HG03558 (cell line): ENCODE data around the gene IFTAP.
A peak's percentile ranks its signal among the peaks of the same experiment; 100 is the strongest.
"Not testable (repeated sequence)": the region's sequence is repeated elsewhere in the genome, so short reads cannot be mapped to it uniquely, and the experiment has no call there.

ENCODE experiments used
- ATAC-seq: cut with Tn5 transposase; IDR thresholded peaks from one replicate; pipeline ENCODE4 v1.9.1; 2021; ENCODE audit warnings: moderate number of reproducible peaks; ENCODE audit not compliant: unreplicated experiment; ENCODE audit errors: extremely low read depth

Gene IFTAP, protein sequence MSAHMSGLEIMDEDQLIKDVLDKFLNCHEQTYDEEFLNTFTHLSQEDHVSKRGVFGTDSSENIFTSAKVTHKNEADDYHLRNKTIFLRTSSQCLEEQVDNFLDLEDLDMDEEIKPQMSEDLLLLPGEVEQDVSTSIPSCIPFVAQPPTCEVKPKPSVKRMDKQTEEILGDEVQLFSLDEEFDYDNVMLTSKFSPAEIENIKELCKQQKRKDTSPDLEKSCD

DNA sequence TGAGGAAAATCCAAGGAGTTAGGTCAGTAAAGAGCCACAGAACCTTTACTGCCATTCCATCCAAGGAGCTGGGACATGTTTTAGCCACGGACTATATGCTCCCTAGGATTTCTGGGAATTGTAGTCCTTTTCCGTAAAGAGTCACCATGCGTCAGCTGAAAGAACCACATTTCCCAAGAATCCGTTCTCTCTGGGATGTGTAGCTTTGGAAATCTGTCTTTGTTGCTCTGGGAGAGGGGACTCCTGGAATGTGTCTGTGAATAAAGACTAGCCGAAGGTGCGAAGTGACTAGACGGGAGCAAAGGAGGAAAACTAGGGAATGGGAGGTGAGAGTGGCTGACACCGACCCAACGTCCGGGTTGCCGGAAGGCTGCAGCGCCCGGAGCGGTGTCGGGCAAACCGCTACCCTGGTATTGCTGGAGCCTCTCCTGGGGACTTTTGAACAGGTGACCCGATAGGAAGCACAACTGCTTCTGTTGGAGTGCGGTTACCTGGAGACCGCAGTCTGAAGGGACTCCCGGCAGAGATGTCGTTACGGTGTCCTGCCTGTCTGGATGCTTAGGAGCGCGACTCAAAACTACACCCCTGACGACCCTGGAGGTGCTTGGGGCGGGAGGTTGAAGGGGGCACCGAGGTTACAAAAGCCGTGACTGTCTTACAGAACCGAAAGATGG lies at the start of gene IFTAP:
Gene IFTAP (plus strand): TSS at position 187 of the 674 bp plus-strand sequence. CDS start 15,602 bp downstream, outside the sequence.
- ATAC-seq = no peak

GRCh38 chr11:36550385-36551115 lies 43.8 kb upstream of the IFTAP start:
- ATAC-seq = no peak

- ATAC-seq = not testable (repeated sequence)
These were observed 36.9 kb upstream of the IFTAP start for GRCh38 chr11:36557390-36557789.

- ATAC-seq = no peak
These were observed 36.3 kb upstream of the IFTAP start for GRCh38 chr11:36557991-36558390.

GRCh38 chr11:36558571-36559413 lies 35.5 kb upstream of the IFTAP start:
- peak; percentile 87 for ATAC-seq

- ATAC-seq = no peak
These were observed 29.8 kb upstream of the IFTAP start for GRCh38 chr11:36564376-36565030.

- ATAC-seq = no peak
These were observed 29.2 kb upstream of the IFTAP start for GRCh38 chr11:36565031-36565610.

GRCh38 chr11:36566407-36567053 lies 27.8 kb upstream of the IFTAP start:
- no peak for ATAC-seq

GRCh38 chr11:36567694-36568093 lies 26.6 kb upstream of the IFTAP start, which contains the start of gene RAG1:
Gene RAG1, plus strand, starts transcription at chr11:36568007. Its CDS starts 5,298 bp downstream, at chr11:36573305.
- no peak for ATAC-seq

DNA sequence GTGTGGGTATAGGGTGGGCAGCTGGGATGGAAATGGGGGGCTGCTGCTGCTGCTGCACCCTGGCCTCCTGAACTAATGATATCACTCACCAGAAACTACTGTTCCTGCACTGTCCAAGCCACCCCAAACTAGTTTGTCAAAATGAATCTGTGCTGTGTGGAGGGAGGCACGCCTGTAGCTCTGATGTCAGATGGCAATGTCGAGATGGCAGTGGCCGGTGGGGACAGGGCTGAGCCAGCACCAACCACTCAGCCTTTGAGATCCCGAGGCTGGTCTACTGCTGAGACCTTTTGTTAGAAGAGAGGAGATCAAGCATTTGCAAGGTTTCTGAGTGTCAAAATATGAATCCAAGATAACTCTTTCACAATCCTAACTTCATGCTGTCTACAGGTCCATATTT lies 25.2 kb upstream of the IFTAP start:
- no peak for ATAC-seq

DNA sequence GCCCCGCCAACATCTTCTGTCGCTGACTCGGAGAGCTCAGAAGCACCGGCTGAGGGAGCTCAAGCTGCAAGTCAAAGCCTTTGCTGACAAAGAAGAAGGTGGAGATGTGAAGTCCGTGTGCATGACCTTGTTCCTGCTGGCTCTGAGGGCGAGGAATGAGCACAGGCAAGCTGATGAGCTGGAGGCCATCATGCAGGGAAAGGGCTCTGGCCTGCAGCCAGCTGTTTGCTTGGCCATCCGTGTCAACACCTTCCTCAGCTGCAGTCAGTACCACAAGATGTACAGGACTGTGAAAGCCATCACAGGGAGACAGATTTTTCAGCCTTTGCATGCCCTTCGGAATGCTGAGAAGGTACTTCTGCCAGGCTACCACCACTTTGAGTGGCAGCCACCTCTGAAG lies 19.8 kb upstream of the IFTAP start:
- no peak for ATAC-seq

GRCh38 chr11:36577373-36577772 lies 16.9 kb upstream of the IFTAP start:
- ATAC-seq = no peak

DNA sequence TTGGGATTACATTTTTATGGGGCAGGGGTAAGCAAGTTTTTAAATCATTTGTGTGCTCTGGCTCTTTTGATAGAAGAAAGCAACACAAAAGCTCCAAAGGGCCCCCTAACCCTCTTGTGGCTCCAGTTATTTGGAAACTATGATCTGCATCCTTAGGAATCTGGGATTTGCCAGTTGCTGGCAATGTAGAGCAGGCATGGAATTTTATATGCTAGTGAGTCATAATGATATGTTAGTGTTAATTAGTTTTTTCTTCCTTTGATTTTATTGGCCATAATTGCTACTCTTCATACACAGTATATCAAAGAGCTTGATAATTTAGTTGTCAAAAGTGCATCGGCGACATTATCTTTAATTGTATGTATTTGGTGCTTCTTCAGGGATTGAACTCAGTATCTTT lies 16.4 kb upstream of the IFTAP start:
- no peak for ATAC-seq

GRCh38 chr11:36578458-36578857 lies 15.8 kb upstream of the IFTAP start:
- no peak for ATAC-seq

- no peak for ATAC-seq
These were observed 12.8 kb upstream of the IFTAP start for GRCh38 chr11:36581536-36581935.

GRCh38 chr11:36583667-36584066 lies 10.6 kb upstream of the IFTAP start:
- no peak for ATAC-seq

DNA sequence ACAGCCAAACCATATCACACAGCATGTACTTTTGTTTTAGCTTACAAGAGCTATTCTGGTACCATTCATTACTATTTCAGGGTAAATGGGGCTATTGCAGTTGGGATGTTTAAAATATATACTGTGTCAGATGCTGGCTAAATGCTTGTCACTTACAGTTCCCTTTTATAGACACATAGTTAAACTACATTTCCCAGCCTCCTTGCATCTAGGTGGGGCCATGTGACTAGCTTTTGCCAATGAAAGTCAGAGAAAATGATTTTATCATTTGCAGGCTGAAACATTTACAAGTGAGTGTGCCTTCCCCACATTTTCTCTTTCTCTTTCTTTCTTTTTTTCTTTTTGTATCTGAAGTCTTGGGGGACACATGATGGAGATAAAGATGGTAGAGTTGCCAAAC lies 7.8 kb upstream of the IFTAP start:
- ATAC-seq = no peak

DNA sequence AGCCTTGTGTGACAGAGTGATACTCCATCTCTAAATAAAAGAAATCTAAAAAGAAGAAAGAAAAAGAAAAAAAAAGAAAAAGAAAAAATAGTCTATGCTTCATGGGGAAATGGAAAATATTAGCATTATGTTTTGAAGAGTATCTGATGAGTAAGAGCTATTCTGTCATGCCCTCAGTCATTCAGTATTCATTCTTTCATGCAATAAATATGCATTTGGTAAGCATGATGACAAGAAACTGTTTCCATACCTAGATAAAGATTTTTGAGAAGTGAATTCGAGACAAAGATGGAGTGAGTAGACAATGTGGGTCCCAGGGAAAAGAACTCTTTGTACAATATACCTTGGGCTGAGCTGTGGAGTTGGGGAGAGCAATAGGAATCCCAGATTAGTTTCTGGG lies 6.2 kb upstream of the IFTAP start:
- no peak for ATAC-seq

DNA sequence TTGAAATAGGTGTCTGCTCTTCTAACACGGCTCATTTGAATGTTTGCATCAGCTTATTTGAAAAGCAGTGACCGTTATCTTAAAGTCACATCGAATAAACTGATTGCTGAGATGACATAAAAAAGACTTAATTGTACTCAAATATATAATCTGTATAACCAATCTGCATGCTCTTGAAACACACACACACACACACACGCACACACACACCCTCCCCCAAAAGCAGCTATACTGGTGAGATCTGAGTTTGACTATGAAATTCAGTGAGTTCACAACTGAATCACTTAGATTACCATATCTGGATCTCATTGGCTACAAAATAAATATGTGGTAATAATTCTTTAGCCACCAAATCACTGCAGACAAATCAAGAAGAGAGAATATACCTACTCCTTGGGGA lies 3.8 kb upstream of the IFTAP start:
- ATAC-seq = no peak
